Measurements from ENCODE around the gene JAM3.

DNA sequence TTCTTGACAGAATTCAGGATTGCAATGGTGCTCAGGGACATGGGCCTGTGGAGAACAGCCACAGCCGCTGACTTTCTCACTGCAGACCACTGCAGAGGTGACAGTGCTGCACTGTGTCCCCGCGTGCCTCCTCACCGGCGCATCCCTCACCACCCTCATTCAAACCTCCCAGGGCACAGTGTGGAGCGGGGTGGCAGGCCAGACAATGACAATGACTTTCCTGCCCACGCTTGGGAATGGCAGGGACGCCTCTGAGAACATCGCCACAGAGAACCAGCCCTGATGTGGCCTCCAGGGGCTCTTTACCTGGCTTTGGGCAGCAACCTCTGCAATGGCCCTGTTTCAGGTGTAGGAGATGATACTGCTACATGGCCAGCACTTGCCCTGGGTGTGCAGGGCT is 89.2 kb downstream of the JAM3 start:
- TF ChIP-seq, protein P1, sequence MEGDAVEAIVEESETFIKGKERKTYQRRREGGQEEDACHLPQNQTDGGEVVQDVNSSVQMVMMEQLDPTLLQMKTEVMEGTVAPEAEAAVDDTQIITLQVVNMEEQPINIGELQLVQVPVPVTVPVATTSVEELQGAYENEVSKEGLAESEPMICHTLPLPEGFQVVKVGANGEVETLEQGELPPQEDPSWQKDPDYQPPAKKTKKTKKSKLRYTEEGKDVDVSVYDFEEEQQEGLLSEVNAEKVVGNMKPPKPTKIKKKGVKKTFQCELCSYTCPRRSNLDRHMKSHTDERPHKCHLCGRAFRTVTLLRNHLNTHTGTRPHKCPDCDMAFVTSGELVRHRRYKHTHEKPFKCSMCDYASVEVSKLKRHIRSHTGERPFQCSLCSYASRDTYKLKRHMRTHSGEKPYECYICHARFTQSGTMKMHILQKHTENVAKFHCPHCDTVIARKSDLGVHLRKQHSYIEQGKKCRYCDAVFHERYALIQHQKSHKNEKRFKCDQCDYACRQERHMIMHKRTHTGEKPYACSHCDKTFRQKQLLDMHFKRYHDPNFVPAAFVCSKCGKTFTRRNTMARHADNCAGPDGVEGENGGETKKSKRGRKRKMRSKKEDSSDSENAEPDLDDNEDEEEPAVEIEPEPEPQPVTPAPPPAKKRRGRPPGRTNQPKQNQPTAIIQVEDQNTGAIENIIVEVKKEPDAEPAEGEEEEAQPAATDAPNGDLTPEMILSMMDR (IDR thresholded peaks at IDR 0.05): no peak
- no peak for TF ChIP-seq POLR2A (IDR thresholded peaks at IDR 0.05)
